GM19463 (cell line): Measurements from ENCODE around the gene DUOX2.
"Not testable (repeated sequence)": the region's sequence is repeated elsewhere in the genome, so short reads cannot be mapped to it uniquely, and the experiment has no call there.

Experiments used
- ATAC-seq: cut with Tn5 transposase; IDR thresholded peaks from one replicate; pipeline ENCODE4 v1.9.1; 2021; ENCODE audit warnings: mild to moderate bottlenecking, moderate library complexity; ENCODE audit not compliant: unreplicated experiment

Gene DUOX2

GRCh38 chr15:45102226-45102625 lies 11.7 kb downstream of the DUOX2 start:
- ATAC-seq: no peak

GRCh38 chr15:45101749-45102148 lies 12.2 kb downstream of the DUOX2 start:
- no peak for ATAC-seq

- no peak for ATAC-seq
These were observed 12.9 kb downstream of the DUOX2 start for GRCh38 chr15:45100884-45101625.

DNA sequence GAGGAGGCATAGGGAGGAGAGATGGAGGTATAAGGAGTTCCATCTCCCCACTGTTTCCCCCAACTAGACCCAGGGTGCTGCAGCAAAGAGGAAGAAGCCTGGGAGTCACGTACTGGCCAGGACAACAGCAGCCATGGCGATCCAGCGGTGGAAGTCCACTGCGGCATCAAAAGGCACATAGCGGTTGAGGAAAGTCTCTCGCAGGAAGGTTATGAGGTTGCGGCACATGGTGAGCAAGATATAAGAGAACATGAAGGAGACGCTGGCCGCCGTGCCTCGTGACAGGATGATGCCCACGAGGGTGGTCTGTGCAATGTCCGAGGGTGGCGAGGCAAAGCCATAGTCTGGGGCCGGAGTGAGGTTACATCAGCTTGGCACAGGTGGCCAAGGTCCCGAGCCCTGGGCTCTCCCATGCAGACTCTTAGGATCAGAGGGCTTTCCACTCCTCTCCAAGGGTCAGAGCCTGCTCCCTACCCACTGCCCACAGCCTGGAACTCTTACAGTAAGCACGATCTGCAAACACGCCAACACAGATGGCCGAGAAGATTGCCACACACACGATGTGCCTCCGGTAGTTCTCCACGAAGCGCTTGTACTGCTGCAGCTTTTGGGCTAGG lies 14.3 kb downstream of the DUOX2 start:
- no peak for ATAC-seq

DNA sequence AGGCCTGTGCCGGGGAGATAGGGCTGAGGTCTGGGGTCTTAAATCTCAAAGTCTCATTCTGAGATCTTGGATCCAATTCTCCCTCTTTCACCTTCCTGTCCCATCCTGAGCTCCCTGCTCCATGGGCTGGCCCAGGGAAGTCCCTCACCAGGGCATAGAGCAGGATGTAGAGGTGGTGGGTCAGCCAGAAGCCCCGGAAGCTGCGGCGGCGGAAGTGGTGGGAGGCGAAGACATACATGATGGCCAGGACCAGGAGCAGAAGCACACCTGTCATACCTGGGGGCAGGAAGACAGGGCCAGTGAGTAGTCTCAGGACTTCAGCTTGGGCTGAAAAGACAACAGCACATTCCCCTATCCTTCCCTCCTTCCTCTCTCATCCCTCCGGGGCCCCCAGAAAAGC lies 16.5 kb downstream of the DUOX2 start:
- ATAC-seq: no peak

GRCh38 chr15:45095661-45096060 lies 18.3 kb downstream of the DUOX2 start:
- ATAC-seq: no peak

DNA sequence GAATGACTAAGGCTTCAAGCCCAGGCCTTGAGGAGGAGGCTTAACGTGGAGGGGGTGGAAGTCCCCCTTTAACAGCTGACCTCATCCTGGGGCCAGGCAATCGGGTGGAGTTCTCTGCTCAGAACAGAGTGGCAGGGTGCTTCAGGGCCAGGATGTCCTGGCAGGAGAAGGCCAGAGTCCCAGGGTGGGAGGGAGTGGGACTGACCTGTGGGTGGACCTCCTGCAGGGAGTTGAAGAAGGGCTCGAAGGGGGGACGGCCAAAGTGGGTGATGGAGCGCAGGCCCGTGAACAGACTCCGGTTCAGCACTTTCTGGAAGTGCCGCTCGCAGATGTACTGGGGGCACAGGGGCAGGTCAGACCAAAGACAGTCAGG lies 19.6 kb downstream of the DUOX2 start:
- ATAC-seq: no peak

- ATAC-seq: no peak
These were observed 20.2 kb downstream of the DUOX2 start for GRCh38 chr15:45093622-45094357.

DNA sequence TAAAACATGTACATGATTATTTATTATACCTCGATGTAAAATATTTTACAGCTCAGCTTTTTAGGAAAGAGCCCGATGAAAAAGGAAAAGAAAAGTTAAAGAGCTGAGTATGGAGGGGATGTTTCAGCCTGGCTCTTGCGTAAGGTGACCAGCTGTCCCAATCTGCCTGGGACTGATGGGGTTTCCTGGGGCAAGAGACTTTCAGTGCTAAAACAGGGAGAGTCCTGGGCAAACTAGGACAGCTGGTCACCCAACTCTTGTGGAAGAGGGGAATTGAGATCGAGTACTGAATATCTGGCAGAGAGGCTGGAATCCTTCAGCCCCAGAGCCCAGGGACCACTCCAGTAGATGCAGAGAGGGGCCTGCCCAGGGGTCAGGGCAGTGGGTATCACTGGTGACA lies 21.0 kb downstream of the DUOX2 start:
- no peak for ATAC-seq

DNA sequence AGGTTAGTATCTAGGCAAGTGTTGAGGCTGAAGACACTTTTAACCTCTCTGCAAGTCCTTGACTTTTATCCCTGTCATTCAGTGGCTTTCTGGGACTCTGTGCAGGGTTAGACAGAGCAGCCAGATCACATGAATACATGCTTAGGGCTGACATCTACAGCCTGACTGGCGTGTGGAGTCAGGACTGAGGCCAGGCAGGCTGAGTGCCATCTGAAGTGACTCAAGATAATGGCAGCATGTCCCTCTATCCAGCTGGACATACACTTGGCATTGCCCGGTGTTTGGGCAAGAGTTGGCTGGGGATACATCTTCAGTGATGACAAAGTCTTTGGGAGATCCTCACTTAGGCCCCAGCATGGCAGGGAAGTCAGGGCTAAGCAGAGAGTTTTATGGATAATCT lies 22.4 kb downstream of the DUOX2 start:
- ATAC-seq: no peak

DNA sequence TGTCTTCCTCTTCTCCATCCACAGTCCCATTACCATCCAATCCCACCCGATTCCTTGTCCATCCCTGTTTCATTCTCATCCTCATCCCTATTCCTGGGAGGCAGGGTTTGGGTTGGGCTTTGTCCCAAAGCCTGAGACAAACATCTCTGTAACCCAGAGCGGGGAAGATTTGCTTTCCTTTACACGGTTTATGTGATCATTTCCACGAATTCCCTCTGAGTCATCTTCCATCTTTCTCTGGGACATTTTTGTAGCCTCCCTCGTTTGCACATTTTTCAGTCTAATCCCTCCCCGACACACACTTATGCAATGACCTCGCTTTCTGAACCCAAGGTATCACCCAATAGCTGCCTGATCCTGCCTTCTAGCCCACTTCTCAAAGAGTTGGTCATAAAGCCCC lies 22.8 kb downstream of the DUOX2 start:
- no peak for ATAC-seq

- ATAC-seq: no peak
These were observed 24.1 kb downstream of the DUOX2 start for GRCh38 chr15:45089712-45090373.

DNA sequence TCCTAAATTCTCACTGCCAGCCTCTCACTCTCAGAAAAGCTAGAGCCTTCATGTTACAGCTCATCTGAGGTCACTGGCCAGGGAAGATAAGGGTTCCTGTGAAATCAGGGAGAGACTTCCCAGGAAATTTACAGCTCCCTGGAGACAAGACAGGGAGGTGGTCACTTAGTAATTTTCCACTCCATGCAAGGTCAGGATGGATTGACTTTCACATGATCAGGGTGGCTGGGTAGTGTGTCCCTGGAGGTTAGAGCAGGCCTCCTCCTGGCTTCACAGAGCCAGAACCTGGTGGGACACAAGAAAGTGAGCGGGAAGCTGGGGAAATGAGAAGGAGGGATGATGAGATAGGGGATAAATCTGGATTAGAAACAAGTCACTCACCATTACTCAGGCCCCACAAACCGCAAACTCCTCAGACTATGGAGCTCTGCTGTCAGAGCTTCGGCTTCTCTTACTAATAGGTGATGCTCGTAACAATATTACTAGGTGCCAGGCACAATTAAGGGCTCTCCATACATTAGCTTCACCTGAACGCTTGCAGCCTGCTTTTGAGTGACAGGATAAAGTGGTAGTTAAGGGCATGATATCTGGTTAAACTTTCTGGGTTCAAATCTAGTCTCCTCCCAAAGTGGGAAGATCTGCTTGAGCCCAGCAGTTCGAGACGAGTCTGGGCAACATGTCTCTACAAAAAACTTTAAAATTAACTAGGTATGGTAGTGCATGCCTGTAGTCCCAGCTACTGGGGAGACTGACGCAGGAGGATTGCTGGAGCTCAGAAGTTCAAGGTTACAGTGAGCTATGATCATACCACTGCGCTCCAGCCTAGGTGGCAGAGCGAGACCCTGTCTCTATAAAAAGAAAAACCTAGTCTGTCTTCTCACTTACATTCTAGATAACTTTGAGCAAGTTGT lies 24.9 kb downstream of the DUOX2 start:
- ATAC-seq: no peak

GRCh38 chr15:45087513-45087912 lies 26.5 kb downstream of the DUOX2 start:
- ATAC-seq: no peak

- no peak for ATAC-seq
These were observed 29.8 kb downstream of the DUOX2 start for GRCh38 chr15:45084163-45084562.

DNA sequence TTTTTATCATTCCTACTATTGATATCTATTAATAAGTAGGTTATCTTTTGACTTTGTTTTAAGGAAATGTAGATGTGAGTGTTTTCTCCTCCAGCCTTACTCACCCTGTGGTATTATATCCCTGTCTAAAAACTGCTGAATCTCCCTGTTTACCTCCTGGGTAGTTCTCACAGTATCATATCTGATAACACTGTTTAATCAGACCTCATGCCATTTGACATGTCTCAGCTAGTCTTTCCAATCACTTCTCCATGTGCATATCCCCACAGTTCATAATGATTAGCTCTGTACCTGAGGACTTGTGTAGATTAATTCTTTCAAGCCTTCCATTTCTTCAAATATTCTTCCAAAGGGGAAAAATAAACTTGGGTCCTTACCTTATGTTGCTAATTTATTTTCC lies 30.7 kb downstream of the DUOX2 start:
- no peak for ATAC-seq

DNA sequence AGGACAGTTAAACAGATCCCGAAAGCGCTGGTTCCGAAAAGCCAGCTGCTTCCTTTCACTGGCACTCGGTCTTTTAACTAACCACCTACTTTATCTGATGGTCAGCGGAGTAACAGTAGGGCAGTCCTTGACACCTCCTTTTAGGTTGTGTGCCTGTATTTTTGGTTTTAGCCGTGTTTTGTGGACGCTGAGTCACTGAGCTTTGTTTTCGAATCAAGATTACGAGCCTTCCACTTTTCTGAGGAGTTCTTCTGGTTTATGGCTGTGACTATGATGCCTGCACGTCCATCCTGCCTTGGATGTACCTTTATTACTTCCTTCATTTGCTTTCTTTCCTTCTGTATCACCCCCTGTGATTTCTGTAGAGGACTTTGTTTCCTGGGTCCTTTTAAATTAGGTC lies 31.6 kb downstream of the DUOX2 start:
- not testable (repeated sequence) for ATAC-seq

DNA sequence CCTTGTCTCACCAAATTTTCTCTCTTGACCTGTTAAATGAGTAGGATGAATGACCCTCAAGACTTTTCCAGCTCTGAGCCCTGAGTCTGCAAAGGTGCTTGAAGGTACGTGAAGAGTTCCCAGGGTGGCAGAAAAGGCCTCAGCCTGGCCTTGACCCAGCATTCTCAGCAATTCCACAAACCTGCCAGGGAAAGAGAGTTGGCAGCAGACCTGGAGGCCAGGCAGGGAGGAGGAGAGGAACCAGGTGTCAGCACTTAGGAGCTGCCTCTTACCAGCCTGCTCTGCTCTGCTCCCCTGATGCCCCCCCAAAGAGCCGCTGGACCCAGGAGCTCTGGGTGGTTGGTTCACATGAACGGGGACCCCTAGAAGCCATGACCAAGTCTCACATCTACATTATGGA lies 33.4 kb downstream of the DUOX2 start:
- not testable (repeated sequence) for ATAC-seq

GRCh38 chr15:45079628-45080246 lies 34.2 kb downstream of the DUOX2 start:
- not testable (repeated sequence) for ATAC-seq

GRCh38 chr15:45079201-45079600 lies 34.8 kb downstream of the DUOX2 start:
- ATAC-seq: not testable (repeated sequence)
